Naive B cell (primary cell): ENCODE data around the gene DOCK3. TPM values are rescaled to one million over a fixed set of nuclear protein-coding genes. Genes with fewer than 3 reads are reported as not detected.
"Not testable (repeated sequence)": the region's sequence is repeated elsewhere in the genome, so short reads cannot be mapped to it uniquely, and the experiment has no call there.

Experiments used
- ATAC-seq, 2 donors: fragments of 150-1000 bp; cut with Tn5 transposase; 2 replicates each; pipeline ENCODE4 v1.10.0; 2021; ENCODE audit warnings: low read depth in 2 of 2, mild to moderate bottlenecking in 2 of 2, moderate library complexity in 2 of 2
- DNase-seq: peaks from one replicate; pipeline ENCODE4 v3.0.0; 2022
- H3K27ac Mint-ChIP-seq, 6 donors: one replicate each; pipeline ENCODE4 v1.8.0; 2020 to 2022; ENCODE audit warnings: mild to moderate bottlenecking in 6 of 6, mixed read lengths in 6 of 6, moderate library complexity in 5 of 6, inconsistent platforms in 2 of 6
- H3K27me3 Mint-ChIP-seq, 3 donors: one replicate each; pipeline ENCODE4 v1.8.0; 2021 to 2022; ENCODE audit warnings: mixed read lengths in 3 of 3, mild to moderate bottlenecking in 1 of 3
- H3K36me3 Mint-ChIP-seq, 2 donors: one replicate each; pipeline ENCODE4 v1.8.0; 2020 to 2022; ENCODE audit warnings: mixed read lengths in 2 of 2, inconsistent platforms in 1 of 2, mild to moderate bottlenecking in 1 of 2
- H3K4me1 Mint-ChIP-seq, 3 donors: one replicate each; pipeline ENCODE4 v1.8.0; 2020 to 2022; ENCODE audit warnings: mixed read lengths in 3 of 3, inconsistent platforms in 1 of 3, mild to moderate bottlenecking in 1 of 3, moderate library complexity in 1 of 3
- H3K4me3 Mint-ChIP-seq, 8 donors: one replicate each; pipeline ENCODE4 v1.8.0; 2020 to 2022; ENCODE audit warnings: mild to moderate bottlenecking in 8 of 8, mixed read lengths in 8 of 8, moderate library complexity in 8 of 8, inconsistent platforms in 2 of 8
- H3K9me3 Mint-ChIP-seq, 7 donors: one replicate each; pipeline ENCODE4 v1.8.0; 2020 to 2022; ENCODE audit warnings: mixed read lengths in 7 of 7, mild to moderate bottlenecking in 5 of 7, inconsistent platforms in 2 of 7, moderate library complexity in 1 of 7
- polyA plus RNA-seq, 6 donors: library from polyadenylated mRNA; unstranded; fragments of 300-500 nt; fragmentation: Illumina TruSeq; gene quantifications; one replicate each; pipeline ENCODE4 v1.2.3, GENCODE V29; 2021; ENCODE audit warnings: low read depth in 6 of 6

DOCK3 gene
- polyA plus RNA-seq, 6 donors from 2014 or later, result 0.03 to 0.04 (median 0.04) TPM; not detected in 3

DNA sequence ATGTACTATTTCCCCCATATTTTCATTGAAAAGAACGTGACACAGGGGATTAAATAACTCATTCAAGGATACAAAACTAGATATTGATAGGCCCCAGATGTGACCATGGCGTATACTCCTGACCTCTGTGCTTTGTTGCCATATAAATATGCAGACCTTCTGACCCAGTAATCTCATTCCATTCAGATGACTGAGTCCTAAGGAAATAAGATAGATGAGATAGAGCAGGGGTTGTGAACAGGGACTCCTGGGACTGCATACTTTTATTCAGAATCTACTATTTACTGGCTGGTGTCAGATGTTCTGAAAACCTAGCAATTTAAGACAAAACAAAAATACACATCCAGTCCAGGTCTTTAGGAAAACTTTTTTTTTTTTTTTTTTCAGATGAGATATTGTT, 571.1 kb downstream of the DOCK3 start:
- Mint-ChIP-seq H3K27me3 (peaks cover 8 to 20% (median 15%) of the 10 kb centered on the region in 3 donors), H3K9me3 (peaks cover 0 to 10% (median 2%) of the 10 kb centered on the region in 7 donors), H3K36me3 (no peaks in the 10 kb centered on the region), H3K4me3 (no peak overlapping the region), H3K4me1 (no peaks in the 10 kb centered on the region), H3K27ac (no peak overlapping the region)
- DNase-seq, result no peak
- no peak for ATAC-seq

DNA sequence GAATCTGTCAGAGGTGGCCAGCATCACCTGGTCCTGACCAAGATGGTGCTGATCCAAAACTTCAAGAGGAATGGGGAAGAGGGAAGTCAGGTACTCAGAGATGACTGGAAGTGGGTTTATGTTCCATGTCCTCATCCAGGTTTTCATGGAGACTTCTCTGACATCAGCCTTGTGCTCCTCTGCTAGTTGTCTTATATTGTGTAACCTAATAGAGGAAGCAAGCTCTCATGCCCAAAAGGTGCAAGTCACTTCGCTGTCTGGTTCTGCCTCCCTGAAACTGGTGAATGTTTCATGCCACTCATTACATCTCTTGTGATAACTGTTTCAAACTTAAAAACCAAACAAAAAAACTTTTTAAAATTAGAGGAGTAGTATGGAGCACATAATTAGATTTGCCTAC, 583.1 kb downstream of the DOCK3 start:
- ATAC-seq (no peak), DNase-seq (no peak)
- no peaks in the 10 kb centered on the region for H3K36me3 Mint-ChIP-seq

DNA sequence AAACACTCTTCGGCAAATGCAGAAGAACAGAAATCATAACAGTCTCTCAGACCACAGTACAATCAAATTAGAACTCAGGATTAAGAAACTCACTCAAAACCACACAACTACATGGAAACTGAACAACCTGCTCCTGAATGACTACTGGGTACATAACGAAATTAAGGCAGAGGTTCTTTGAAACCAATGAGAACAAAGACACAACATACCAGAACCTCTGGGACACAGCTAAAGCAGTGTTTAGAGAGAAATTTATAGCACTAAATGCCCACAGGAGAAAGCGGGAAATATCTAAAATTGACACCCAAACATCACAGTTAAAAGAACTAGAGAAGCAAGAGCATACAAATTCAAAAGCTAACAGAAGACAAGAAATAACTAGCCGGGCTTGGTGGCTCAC, 589.4 kb downstream of the DOCK3 start:
- H3K36me3 Mint-ChIP-seq, ATAC-seq, DNase-seq, H3K4me3 Mint-ChIP-seq: not testable (repeated sequence)
- peaks cover 0 to 28% (median 13%) of the 10 kb centered on the region in 7 donors for H3K9me3 Mint-ChIP-seq
- peak overlapping the region in 1 of 6 donors; percentile 6 for H3K27ac Mint-ChIP-seq
- peaks cover 0 to 19% (median 13%) of the 10 kb centered on the region in 3 donors for H3K27me3 Mint-ChIP-seq
- H3K4me1 Mint-ChIP-seq, result peaks cover 11 to 23% (median 18%) of the 10 kb centered on the region in 3 donors

More for the DNA sequence above, 583.1 kb downstream of the DOCK3 start:
- peak overlapping the region in 1 of 6 donors; percentile 2 for H3K27ac Mint-ChIP-seq
- peaks cover 0 to 6% (median 0%) of the 10 kb centered on the region in 7 donors for H3K9me3 Mint-ChIP-seq
- peaks cover 15 to 25% (median 22%) of the 10 kb centered on the region in 3 donors for H3K27me3 Mint-ChIP-seq
- H3K4me3 Mint-ChIP-seq, result no peak overlapping the region
- no peaks in the 10 kb centered on the region for H3K4me1 Mint-ChIP-seq

DNA sequence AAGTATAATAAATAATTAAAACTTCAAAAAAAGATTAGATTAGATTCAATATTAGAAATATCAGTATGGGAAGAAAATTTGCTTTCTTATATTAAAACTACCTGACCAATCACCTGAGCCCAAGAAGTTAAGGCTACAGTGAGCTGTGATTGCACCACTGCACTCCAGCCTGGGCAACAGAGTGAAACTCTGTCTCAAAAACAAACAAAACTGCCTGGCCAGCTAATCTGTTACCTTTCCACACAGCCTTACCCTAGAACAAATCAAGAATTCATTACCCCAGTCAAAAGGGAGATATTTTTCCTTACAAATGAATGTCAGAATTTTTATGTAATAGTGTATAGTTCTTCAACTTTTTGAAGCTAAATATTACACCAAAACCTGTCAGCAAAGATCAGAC, 593.4 kb downstream of the DOCK3 start:
- no peak for DNase-seq
- no peak for ATAC-seq
- Mint-ChIP-seq H3K36me3 (no peaks in the 10 kb centered on the region), H3K27ac (no peak overlapping the region), H3K9me3 (peaks cover 0 to 28% (median 13%) of the 10 kb centered on the region in 7 donors), H3K27me3 (peaks cover 0 to 7% (median 5%) of the 10 kb centered on the region in 3 donors), H3K4me1 (peaks cover 11 to 23% (median 18%) of the 10 kb centered on the region in 3 donors), H3K4me3 (no peak overlapping the region)

DNA sequence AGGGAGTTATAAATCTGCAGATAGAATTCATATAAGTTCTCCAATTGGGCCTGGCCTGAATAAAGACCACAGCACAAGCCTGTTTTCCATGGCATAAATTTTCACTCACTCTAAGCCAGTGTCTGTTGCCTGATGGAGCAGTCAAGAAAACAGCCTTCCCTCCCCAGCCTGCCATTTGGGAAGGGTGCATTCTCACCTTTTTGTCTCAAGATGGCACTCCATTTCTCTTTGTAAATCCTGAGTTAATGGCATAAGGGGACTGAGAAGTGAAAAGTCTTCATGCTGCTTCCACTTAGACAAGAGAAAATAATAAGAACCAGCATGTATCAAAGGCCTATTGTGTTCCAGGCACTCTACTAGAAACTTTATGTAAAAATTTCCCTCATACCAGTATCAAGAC, 594.7 kb downstream of the DOCK3 start:
- Mint-ChIP-seq H3K27ac (no peak overlapping the region), H3K36me3 (no peaks in the 10 kb centered on the region), H3K27me3 (no peaks in the 10 kb centered on the region), H3K9me3 (peaks cover 0 to 28% (median 13%) of the 10 kb centered on the region in 7 donors), H3K4me3 (no peak overlapping the region), H3K4me1 (peaks cover 11 to 18% (median 18%) of the 10 kb centered on the region in 3 donors)
- no peak for ATAC-seq
- DNase-seq, result no peak

DNA sequence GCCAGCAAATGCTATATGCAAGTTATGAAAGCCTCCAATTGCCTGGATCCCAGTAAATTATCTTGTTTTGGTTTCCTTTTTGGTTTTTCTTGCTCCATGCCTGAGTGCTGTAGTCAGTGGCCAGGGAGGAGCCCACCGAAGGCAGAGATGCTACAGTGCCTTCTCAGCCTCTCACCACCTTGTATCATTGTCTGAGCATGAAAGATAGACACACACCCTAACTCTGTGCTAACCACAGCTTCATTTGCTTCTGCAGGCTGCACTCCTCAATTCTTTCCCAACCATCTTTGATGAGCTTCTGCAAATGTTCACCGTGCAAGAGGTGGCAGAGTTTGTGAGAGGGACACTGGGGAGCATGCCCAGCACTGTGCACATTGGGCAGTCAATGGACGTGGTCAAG, 595.8 kb downstream of the DOCK3 start:
- no peaks in the 10 kb centered on the region for H3K36me3 Mint-ChIP-seq
- peaks cover 5 to 9% (median 7%) of the 10 kb centered on the region in 3 donors for H3K4me1 Mint-ChIP-seq
- ATAC-seq, result no peak
- H3K4me3 Mint-ChIP-seq, result no peak overlapping the region
- peaks cover 0 to 28% (median 13%) of the 10 kb centered on the region in 7 donors for H3K9me3 Mint-ChIP-seq
- H3K27ac Mint-ChIP-seq, result no peak overlapping the region
- DNase-seq, result no peak
- H3K27me3 Mint-ChIP-seq, result no peaks in the 10 kb centered on the region

DNA sequence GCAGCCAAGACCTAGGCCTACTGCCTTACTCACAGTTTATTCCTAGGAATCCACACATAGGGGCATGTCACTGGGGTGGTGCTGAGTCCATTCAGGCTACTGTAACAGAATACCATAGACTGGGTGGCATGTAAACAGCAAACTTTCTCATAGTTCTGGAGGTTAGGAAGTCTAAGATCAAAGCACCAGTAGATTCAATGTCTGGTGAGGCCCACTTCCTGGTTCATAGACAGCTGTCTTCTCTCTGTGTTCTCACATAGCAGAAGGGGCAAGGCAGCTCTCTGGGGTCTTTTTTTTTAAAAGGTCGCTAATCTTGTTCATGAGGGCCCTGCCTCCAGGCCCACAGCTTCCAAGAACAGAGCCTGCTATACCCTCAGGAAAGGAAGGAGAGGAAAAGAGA, 596.4 kb downstream of the DOCK3 start:
- Mint-ChIP-seq H3K27me3 (no peaks in the 10 kb centered on the region), H3K4me3 (no peak overlapping the region), H3K4me1 (peaks cover 0 to 4% (median 1%) of the 10 kb centered on the region in 3 donors), H3K36me3 (no peaks in the 10 kb centered on the region), H3K9me3 (peaks cover 0 to 23% (median 10%) of the 10 kb centered on the region in 7 donors), H3K27ac (no peak overlapping the region)
- ATAC-seq (no peak), DNase-seq (no peak)

- ATAC-seq, result no peak
- H3K4me3 Mint-ChIP-seq, result no peak overlapping the region
- no peaks in the 10 kb centered on the region for H3K9me3 Mint-ChIP-seq
- H3K4me1 Mint-ChIP-seq, result no peaks in the 10 kb centered on the region
- H3K27ac Mint-ChIP-seq, result no peak overlapping the region
- no peaks in the 10 kb centered on the region for H3K36me3 Mint-ChIP-seq
- no peak for DNase-seq
- peaks cover 0 to 9% (median 4%) of the 10 kb centered on the region in 3 donors for H3K27me3 Mint-ChIP-seq
Observed at GRCh38 chr3:51274052-51274451, 599.3 kb downstream of the DOCK3 start.

DNA sequence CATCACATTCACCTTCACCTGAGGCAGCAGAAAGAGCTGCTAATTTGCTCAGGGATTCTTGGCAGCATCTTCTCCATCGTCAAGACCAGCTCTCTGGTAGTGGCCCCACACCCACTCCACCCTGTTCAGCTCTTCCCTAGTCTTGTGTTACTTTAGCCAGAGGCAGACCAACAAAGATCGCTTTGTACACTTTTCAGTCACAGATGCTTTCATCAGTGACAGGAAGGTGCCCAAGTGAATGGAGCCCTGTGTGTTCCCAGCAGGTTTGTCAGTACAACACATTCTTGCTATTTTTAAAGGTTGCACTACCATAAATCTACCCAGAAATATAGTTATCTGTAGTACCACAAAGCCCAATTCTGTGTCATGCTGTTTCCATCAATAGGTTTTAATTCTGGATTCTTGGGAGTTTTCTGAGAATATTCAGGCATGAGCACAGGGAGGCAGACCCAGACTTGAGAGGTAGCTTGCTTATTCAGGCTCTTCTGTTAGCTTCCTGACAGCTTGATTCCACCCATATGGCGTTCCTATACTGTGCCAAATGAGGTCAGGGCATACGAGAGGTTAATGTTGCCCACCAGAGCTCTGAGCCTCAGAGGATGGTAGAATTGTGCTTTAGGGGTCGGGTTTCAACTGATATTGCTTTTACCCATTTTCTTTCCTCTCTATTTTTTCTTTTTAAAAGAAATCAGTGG, 600.5 kb downstream of the DOCK3 start:
- Mint-ChIP-seq H3K27ac (no peak overlapping the region), H3K9me3 (no peaks in the 10 kb centered on the region), H3K4me1 (no peaks in the 10 kb centered on the region), H3K27me3 (peaks cover 0 to 9% (median 4%) of the 10 kb centered on the region in 3 donors), H3K4me3 (no peak overlapping the region), H3K36me3 (no peaks in the 10 kb centered on the region)
- DNase-seq (no peak), ATAC-seq (no peak)

GRCh38 chr3:51276046-51276445, 601.3 kb downstream of the DOCK3 start:
- H3K4me1 Mint-ChIP-seq, result no peaks in the 10 kb centered on the region
- ATAC-seq (no peak), DNase-seq (no peak)
- H3K4me3 Mint-ChIP-seq, result no peak overlapping the region
- no peak overlapping the region for H3K27ac Mint-ChIP-seq
- H3K36me3 Mint-ChIP-seq, result no peaks in the 10 kb centered on the region
- peaks cover under 1 to 9% (median 4%) of the 10 kb centered on the region in 3 donors for H3K27me3 Mint-ChIP-seq
- no peaks in the 10 kb centered on the region for H3K9me3 Mint-ChIP-seq

DNA sequence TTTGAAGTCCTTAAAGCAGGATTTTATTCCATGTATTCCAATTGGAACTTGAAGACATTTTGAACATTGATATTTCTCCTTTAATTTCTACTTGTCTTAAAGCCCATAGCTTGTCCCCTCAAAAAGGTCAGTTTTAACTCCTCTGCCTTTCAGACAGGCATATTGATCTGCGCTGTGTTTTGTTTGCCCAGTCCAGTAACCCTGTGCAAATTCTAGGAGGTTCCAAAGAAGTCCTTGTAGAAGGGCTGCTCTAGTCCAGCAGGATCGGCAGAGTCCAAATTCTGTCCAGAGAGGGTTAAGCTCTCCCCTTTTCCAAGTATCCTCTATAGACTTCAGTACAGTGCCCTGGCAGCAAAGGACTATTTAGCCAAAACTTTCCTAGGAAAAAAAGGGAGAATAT, 604.7 kb downstream of the DOCK3 start:
- H3K36me3 Mint-ChIP-seq, result peaks cover 0 to 4% of the 10 kb centered on the region in 2 donors
- H3K4me3 Mint-ChIP-seq, result no peak overlapping the region
- peaks cover 10 to 20% (median 15%) of the 10 kb centered on the region in 3 donors for H3K27me3 Mint-ChIP-seq
- no peak overlapping the region for H3K27ac Mint-ChIP-seq
- ATAC-seq, result no peak
- peaks cover 0 to 8% (median 0%) of the 10 kb centered on the region in 7 donors for H3K9me3 Mint-ChIP-seq
- DNase-seq, result no peak
- H3K4me1 Mint-ChIP-seq, result no peaks in the 10 kb centered on the region

DNA sequence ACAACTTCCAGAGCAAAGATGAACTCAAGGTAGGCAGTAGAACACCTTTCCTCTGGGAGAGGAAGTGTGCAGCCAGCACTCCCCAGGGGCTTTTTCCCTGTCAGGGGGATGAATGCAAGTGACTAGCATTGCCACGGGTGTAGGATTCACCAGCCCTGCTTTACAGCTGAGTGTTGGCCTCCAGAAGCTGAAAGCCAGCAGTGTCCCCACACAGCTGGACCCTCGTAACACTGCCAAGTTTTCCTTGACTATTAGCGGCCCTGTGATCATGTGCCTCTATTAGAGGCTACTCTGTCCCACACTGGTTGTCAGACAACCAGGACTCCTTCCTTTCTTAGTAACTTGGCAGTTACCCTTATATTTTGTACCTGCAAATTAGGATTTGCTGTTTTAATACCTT, 605.4 kb downstream of the DOCK3 start:
- Mint-ChIP-seq H3K27ac (no peak overlapping the region), H3K4me3 (no peak overlapping the region), H3K4me1 (no peaks in the 10 kb centered on the region), H3K36me3 (peaks cover 5 to 7% of the 10 kb centered on the region in 2 donors), H3K27me3 (peaks cover 16 to 21% (median 20%) of the 10 kb centered on the region in 3 donors), H3K9me3 (peaks cover 0 to 12% (median 0%) of the 10 kb centered on the region in 7 donors)
- DNase-seq, result no peak
- ATAC-seq, result no peak

DNA sequence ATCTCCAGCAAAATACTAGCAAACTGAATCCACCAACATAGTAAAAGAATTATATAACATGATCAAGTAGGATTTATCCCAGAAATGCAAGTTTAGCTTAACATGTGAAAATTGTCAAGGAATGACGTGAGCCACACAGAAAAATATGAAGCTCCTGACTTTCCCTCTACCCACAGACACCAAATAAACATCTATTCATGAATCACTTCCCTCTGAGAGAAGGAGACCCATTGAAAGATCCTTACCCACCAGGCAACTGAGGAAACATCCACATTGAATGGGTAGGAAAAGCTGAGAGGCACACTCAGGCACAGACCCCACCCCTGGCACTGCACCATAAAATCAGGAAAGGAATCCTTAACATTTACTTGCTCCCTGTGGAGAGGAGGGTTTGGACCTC, 608.2 kb downstream of the DOCK3 start:
- Mint-ChIP-seq H3K27ac (no peak overlapping the region), H3K9me3 (peaks cover 4 to 37% (median 15%) of the 10 kb centered on the region in 7 donors), H3K4me1 (no peaks in the 10 kb centered on the region), H3K36me3 (peaks cover 9 to 18% of the 10 kb centered on the region in 2 donors), H3K4me3 (no peak overlapping the region), H3K27me3 (peaks cover 16 to 26% (median 20%) of the 10 kb centered on the region in 3 donors)
- no peak for ATAC-seq
- DNase-seq, result no peak

GRCh38 chr3:51283421-51283820, 608.7 kb downstream of the DOCK3 start:
- DNase-seq (no peak), ATAC-seq (no peak)
- no peaks in the 10 kb centered on the region for H3K4me1 Mint-ChIP-seq
- peaks cover 4 to 39% (median 17%) of the 10 kb centered on the region in 7 donors for H3K9me3 Mint-ChIP-seq
- H3K4me3 Mint-ChIP-seq, result no peak overlapping the region
- peaks cover 9 to 19% of the 10 kb centered on the region in 2 donors for H3K36me3 Mint-ChIP-seq
- no peak overlapping the region for H3K27ac Mint-ChIP-seq
- H3K27me3 Mint-ChIP-seq, result peaks cover 16 to 22% (median 20%) of the 10 kb centered on the region in 3 donors
